Breast epithelium (tissue), 3 donors: ENCODE results near the gene A1BG.

Experiments used
- CTCF ChIP-seq, 3 donors: fragments of 450-650 bp; IDR thresholded peaks; one replicate each; pipeline ENCODE4 v1.5.1; 2016 to 2017; ENCODE audit warnings: antibody characterized with exemption in 3 of 3, mild to moderate bottlenecking in 3 of 3, moderate library complexity in 3 of 3
- POLR2A ChIP-seq: fragments of 450-650 bp; IDR thresholded peaks from one replicate; pipeline ENCODE4 v1.6.1; 2016; ENCODE audit warnings: antibody characterized with exemption, mild to moderate bottlenecking, moderate library complexity
- POLR2AphosphoS5 ChIP-seq, 3 donors: sonication (generic); formaldehyde crosslinking; IDR thresholded peaks; one replicate each; pipeline ENCODE4 v1.6.1; 2017; ENCODE audit warnings: antibody characterized with exemption in 3 of 3

- TF ChIP-seq CTCF (IDR thresholded peaks at IDR 0.05) (no peak), POLR2A (no peak), POLR2AphosphoS5 (IDR thresholded peaks at IDR 0.05) (no peak)
Observed at GRCh38 chr19:58393725-58394033, 40.4 kb upstream of the A1BG start.
